LNCAP (cell line): Measurements from ENCODE around the gene RASL12.

Source experiments
- TF ChIP-seq, protein P1 (sequence below): fragments of 450-650 bp; IDR thresholded peaks from 2 replicates; pipeline ENCODE4 v1.5.1; 2017; ENCODE audit warnings: mild to moderate bottlenecking

RASL12 gene

GRCh38 chr15:65008983-65009382, 58.8 kb downstream of the RASL12 start:
- TF ChIP-seq, protein P1, sequence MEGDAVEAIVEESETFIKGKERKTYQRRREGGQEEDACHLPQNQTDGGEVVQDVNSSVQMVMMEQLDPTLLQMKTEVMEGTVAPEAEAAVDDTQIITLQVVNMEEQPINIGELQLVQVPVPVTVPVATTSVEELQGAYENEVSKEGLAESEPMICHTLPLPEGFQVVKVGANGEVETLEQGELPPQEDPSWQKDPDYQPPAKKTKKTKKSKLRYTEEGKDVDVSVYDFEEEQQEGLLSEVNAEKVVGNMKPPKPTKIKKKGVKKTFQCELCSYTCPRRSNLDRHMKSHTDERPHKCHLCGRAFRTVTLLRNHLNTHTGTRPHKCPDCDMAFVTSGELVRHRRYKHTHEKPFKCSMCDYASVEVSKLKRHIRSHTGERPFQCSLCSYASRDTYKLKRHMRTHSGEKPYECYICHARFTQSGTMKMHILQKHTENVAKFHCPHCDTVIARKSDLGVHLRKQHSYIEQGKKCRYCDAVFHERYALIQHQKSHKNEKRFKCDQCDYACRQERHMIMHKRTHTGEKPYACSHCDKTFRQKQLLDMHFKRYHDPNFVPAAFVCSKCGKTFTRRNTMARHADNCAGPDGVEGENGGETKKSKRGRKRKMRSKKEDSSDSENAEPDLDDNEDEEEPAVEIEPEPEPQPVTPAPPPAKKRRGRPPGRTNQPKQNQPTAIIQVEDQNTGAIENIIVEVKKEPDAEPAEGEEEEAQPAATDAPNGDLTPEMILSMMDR, result no peak

GRCh38 chr15:65006876-65007275, 60.9 kb downstream of the RASL12 start:
- TF ChIP-seq, protein P1, result no peak

- TF ChIP-seq, protein P1, result no peak
Measured at GRCh38 chr15:65004993-65005392, 62.8 kb downstream of the RASL12 start.
